Panc1 (cell line): Measurements from ENCODE around the gene C1QA. TPM values are rescaled to one million over a fixed set of nuclear protein-coding genes. Genes with fewer than 3 reads are reported as not detected.
A peak's percentile ranks its signal among the peaks of the same experiment; 100 is the strongest.

Experiments
- ATAC-seq: fragments of 200-7000 bp; cut with Tn5 transposase; 2 replicates; pipeline ENCODE4 v1.9.1; 2020; ENCODE audit warnings: mild to moderate bottlenecking, moderate library complexity
- BruUV-seq: library from RNA; stranded (reverse); fragments of 400-500 nt; replicated peaks from 2 replicates; lab custom pipeline; 2021; lab: Mats Ljungman, UMichigan
- CTCF ChIA-PET: fragments of 300-600 bp; sonication (Branson Sonifier 250); formaldehyde crosslinking; loops from one replicate; lab custom pipeline; 2022; ENCODE audit warnings: antibody characterized with exemption; lab: Charles Lee
- POLR2A ChIA-PET: fragments of 300-600 bp; sonication (Branson Sonifier 250); formaldehyde crosslinking; loops from one replicate; lab custom pipeline; 2022; ENCODE audit warnings: antibody characterized with exemption; lab: Charles Lee
- DNase-seq: peaks from one replicate; pipeline ENCODE4 v3.0.0-alpha.2; 2010; ENCODE audit warnings: low read depth, low spot score
- H3K27ac ChIP-seq: 2 replicates; pipeline ENCODE4 v1.5.1; 2011; ENCODE audit warnings: mild to moderate bottlenecking, low read length, inconsistent platforms
- H3K27me3 ChIP-seq: fragments of 200-500 bp; sonication (Bioruptor generic); 2 replicates; pipeline ENCODE4 v1.6.0; 2014; ENCODE audit warnings: low read length, inconsistent platforms; ENCODE audit not compliant: control insufficient read depth, insufficient read depth
- H3K36me3 ChIP-seq: fragments of 200-500 bp; sonication (Bioruptor generic); 2 replicates; pipeline ENCODE4 v1.5.1; 2014; ENCODE audit warnings: inconsistent platforms, mild to moderate bottlenecking, low read length, moderate library complexity; ENCODE audit not compliant: control insufficient read depth, insufficient read depth
- H3K4me1 ChIP-seq: 2 replicates; pipeline ENCODE4 v1.5.1; 2011; ENCODE audit warnings: inconsistent platforms, mild to moderate bottlenecking, low read length, moderate library complexity; ENCODE audit not compliant: control insufficient read depth, insufficient read depth
- H3K4me3 ChIP-seq, 2 experiments: 2 replicates each; pipeline ENCODE4 v1.5.1; 2011 to 2012; ENCODE audit warnings: low read depth in 2 of 2, low read length in 2 of 2, mild to moderate bottlenecking in 2 of 2, inconsistent platforms in 1 of 2, moderate library complexity in 1 of 2
- H3K9me3 ChIP-seq: fragments of 200-500 bp; sonication (Bioruptor generic); 2 replicates; pipeline ENCODE4 v1.5.1; 2014; ENCODE audit warnings: low read depth, mild to moderate bottlenecking, inconsistent platforms, low read length, moderate library complexity; ENCODE audit not compliant: control insufficient read depth, insufficient read depth
- POLR2AphosphoS5 ChIP-seq: IDR thresholded peaks from 2 replicates; pipeline ENCODE4 v1.6.1; 2012; ENCODE audit warnings: mild to moderate bottlenecking, low read depth, low read length, moderate library complexity
- SIN3A ChIP-seq: IDR thresholded peaks from 2 replicates; pipeline ENCODE4 v1.6.1; 2012; ENCODE audit warnings: low read depth, mild to moderate bottlenecking, low read length, moderate library complexity, borderline replicate concordance; ENCODE audit not compliant: insufficient read depth
- TCF7L2 ChIP-seq: IDR thresholded peaks from 2 replicates; pipeline ENCODE4 v1.6.1; 2011; ENCODE audit warnings: mild to moderate bottlenecking, low read depth, low read length, inconsistent platforms
- in situ Hi-C: cut with HindIII; loops from 2 replicates; pipeline ENCODE4 v1.10.0; 2016; ENCODE audit warnings: low sequenced_read_pairs, low pct_unique_long_range_greater_than_20kb
- intact Hi-C: fragments of 100-400 bp; cut with micrococcal nuclease; formaldehyde crosslinking; loops from one replicate; pipeline ENCODE4 v1.10.0; 2022; ENCODE audit not compliant: unreplicated experiment
- total RNA-seq: library from RNA; stranded (reverse); gene quantifications from one replicate; pipeline ENCODE4 v1.2.1, GENCODE V29; 2021; ENCODE audit not compliant: unreplicated experiment
- TF ChIP-seq, protein P1 (sequence below), 2 experiments: IDR thresholded peaks; 2 replicates each; pipeline ENCODE4 v1.6.1; 2011 to 2012; ENCODE audit warnings: low read depth in 2 of 2, control low read depth in 1 of 2, low read length in 1 of 2, mild to moderate bottlenecking in 1 of 2, moderate library complexity in 1 of 2; ENCODE audit not compliant: insufficient read depth in 1 of 2
- TF ChIP-seq, protein P2 (sequence below): fragments of 450-650 bp; IDR thresholded peaks from 2 replicates; pipeline ENCODE4 v1.5.1; 2017; ENCODE audit warnings: mild to moderate bottlenecking

Gene C1QA
- total RNA-seq, 1 experiment from 2014 or later, result 0.41 TPM

DNA sequence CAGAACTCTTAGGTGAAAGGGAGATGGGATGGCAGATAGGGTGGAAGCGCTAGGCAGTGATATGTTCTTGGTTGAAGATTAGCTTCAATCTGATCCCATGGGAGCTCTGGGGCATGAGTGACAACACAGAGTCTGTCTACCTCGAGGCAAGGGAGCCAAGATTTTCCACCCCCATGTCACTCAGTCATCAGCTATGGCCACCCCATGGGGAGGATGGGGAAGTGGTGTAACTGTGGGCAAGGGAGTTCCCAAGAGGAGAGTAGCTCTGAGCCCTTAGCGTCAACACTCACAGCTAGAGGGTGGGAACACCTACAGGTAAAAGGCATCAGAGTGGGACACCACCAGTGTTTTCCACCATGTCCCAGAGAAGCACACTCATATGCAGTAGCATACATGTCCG lies 30.3 kb upstream of the C1QA start:
- no peak for ATAC-seq
- POLR2A ChIA-PET, result no interaction called here
- intact Hi-C loops, result no loop called here
- Histone ChIP-seq H3K36me3 (no peaks in the 10 kb centered on the region), H3K27me3 (peaks cover 16% of the 10 kb centered on the region), H3K4me3 (no peak overlapping the region), H3K9me3 (no peaks in the 10 kb centered on the region), H3K27ac (no peak overlapping the region), H3K4me1 (no peaks in the 10 kb centered on the region)
- in situ Hi-C loops, result no loop called here
- TF ChIP-seq POLR2AphosphoS5 (no peak), SIN3A (no peak), TCF7L2 (no peak)
- TF ChIP-seq, protein P1, sequence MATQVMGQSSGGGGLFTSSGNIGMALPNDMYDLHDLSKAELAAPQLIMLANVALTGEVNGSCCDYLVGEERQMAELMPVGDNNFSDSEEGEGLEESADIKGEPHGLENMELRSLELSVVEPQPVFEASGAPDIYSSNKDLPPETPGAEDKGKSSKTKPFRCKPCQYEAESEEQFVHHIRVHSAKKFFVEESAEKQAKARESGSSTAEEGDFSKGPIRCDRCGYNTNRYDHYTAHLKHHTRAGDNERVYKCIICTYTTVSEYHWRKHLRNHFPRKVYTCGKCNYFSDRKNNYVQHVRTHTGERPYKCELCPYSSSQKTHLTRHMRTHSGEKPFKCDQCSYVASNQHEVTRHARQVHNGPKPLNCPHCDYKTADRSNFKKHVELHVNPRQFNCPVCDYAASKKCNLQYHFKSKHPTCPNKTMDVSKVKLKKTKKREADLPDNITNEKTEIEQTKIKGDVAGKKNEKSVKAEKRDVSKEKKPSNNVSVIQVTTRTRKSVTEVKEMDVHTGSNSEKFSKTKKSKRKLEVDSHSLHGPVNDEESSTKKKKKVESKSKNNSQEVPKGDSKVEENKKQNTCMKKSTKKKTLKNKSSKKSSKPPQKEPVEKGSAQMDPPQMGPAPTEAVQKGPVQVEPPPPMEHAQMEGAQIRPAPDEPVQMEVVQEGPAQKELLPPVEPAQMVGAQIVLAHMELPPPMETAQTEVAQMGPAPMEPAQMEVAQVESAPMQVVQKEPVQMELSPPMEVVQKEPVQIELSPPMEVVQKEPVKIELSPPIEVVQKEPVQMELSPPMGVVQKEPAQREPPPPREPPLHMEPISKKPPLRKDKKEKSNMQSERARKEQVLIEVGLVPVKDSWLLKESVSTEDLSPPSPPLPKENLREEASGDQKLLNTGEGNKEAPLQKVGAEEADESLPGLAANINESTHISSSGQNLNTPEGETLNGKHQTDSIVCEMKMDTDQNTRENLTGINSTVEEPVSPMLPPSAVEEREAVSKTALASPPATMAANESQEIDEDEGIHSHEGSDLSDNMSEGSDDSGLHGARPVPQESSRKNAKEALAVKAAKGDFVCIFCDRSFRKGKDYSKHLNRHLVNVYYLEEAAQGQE (IDR thresholded peaks at IDR 0.05; ENCODE audit: insufficient read depth in 1 of 2, low read depth in 2 of 2, low read length in 1 of 2), result no peak
- TF ChIP-seq, protein P2, sequence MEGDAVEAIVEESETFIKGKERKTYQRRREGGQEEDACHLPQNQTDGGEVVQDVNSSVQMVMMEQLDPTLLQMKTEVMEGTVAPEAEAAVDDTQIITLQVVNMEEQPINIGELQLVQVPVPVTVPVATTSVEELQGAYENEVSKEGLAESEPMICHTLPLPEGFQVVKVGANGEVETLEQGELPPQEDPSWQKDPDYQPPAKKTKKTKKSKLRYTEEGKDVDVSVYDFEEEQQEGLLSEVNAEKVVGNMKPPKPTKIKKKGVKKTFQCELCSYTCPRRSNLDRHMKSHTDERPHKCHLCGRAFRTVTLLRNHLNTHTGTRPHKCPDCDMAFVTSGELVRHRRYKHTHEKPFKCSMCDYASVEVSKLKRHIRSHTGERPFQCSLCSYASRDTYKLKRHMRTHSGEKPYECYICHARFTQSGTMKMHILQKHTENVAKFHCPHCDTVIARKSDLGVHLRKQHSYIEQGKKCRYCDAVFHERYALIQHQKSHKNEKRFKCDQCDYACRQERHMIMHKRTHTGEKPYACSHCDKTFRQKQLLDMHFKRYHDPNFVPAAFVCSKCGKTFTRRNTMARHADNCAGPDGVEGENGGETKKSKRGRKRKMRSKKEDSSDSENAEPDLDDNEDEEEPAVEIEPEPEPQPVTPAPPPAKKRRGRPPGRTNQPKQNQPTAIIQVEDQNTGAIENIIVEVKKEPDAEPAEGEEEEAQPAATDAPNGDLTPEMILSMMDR, result no peak
- DNase-seq, result no peak
- CTCF ChIA-PET, result no interaction called here
- no TSS peak for BruUV-seq

GRCh38 chr1:22607154-22607553 lies 29.3 kb upstream of the C1QA start:
- in situ Hi-C loops, result no loop called here
- peaks cover 16% of the 10 kb centered on the region for H3K27me3 ChIP-seq
- CTCF ChIA-PET, result no interaction called here

More at GRCh38 chr1:22607154-22607553, 29.3 kb upstream of the C1QA start:
- DNase-seq, result no peak
- Histone ChIP-seq H3K36me3 (no peaks in the 10 kb centered on the region), H3K4me1 (no peaks in the 10 kb centered on the region), H3K27ac (no peak overlapping the region), H3K4me3 (no peak overlapping the region), H3K9me3 (no peaks in the 10 kb centered on the region)
- BruUV-seq, result no TSS peak
- POLR2A ChIA-PET, result interaction anchor here (0.7 kb wide), 1 partner anchor 8 kb away, joined by 3 read pairs; no protein-coding TSS in a partner anchor
- intact Hi-C loops, result no loop called here
- TF ChIP-seq, protein P1 (IDR thresholded peaks at IDR 0.05; ENCODE audit: insufficient read depth in 1 of 2, low read depth in 2 of 2, low read length in 1 of 2), result peak; percentile 84 to 90
- TF ChIP-seq SIN3A, result no peak
- ATAC-seq, result no peak
